Hepatic stellate cell (primary cell): ENCODE results near the gene KLB.
"Not testable (repeated sequence)": the region's sequence is repeated elsewhere in the genome, so short reads cannot be mapped to it uniquely, and the experiment has no call there.

Source experiments
- DNase-seq: peaks from one replicate; pipeline ENCODE4 v3.0.0; 2011; ENCODE audit warnings: low spot score

The KLB gene

DNA sequence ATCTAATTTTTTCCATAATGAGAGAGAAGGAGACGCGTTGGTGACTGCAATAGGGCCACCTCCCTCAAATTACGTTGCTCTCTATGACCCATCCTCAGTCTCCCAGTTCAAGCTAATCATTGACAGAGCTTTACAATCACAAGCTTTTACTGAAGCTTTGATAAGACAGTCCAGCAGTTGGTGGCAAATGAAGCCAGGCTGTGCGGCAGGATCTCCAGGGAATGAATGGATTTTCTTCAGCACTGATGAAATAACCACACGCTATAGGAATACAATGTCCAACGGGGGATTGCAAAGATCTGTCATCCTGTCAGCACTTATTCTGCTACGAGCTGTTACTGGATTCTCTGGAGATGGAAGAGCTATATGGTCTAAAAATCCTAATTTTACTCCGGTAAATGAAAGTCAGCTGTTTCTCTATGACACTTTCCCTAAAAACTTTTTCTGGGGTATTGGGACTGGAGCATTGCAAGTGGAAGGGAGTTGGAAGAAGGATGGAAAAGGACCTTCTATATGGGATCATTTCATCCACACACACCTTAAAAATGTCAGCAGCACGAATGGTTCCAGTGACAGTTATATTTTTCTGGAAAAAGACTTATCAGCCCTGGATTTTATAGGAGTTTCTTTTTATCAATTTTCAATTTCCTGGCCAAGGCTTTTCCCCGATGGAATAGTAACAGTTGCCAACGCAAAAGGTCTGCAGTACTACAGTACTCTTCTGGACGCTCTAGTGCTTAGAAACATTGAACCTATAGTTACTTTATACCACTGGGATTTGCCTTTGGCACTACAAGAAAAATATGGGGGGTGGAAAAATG, at the start of gene KLB:
TSS of gene KLB (plus strand) at position 168 of the 821 bp plus-strand sequence. CDS start at position 188, 20 bp downstream.
- DNase-seq: no peak

- DNase-seq: no peak
These were observed 49.7 kb upstream of the KLB start for GRCh38 chr4:39357002-39357401.

DNA sequence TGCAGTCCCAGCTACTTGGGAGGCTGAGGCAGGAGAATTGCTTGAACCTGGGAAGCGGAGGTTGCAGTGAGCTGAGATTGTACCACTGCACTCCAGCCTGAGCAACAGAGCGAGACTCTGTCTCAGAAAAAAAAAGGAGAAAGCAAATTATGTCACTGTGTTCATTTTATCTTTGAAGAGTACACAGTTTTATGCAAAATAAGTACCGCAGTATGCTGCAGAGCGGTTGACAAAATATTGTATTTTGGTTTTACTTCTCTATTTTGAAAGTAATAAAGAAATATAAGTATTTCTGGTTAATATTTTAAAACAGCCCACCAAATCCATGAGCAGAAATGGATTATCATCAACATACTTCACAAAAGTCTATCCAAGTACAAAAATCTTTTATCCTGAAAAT, 46.1 kb upstream of the KLB start:
- DNase-seq: not testable (repeated sequence)

DNA sequence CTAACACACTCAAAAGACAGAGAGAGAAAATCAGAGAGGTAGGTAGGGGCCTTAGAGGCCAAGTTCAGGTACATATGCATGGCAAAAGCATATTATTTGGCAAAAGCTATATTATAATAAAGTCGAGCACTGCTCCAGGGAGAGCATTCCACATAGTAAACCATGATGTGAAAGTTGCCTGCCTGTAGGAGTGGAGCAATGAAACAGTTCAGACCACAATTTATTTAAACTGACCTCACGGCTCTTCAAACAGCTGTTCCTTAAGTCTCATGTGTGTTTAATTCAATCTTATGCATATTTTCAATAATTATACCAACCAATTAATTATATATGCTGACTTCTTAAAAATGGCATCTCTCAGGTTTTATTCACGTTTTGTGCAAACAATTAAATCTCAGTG, 43.9 kb upstream of the KLB start:
- DNase-seq: no peak

- no peak for DNase-seq
These were observed 42.8 kb upstream of the KLB start for GRCh38 chr4:39363773-39364393.

DNA sequence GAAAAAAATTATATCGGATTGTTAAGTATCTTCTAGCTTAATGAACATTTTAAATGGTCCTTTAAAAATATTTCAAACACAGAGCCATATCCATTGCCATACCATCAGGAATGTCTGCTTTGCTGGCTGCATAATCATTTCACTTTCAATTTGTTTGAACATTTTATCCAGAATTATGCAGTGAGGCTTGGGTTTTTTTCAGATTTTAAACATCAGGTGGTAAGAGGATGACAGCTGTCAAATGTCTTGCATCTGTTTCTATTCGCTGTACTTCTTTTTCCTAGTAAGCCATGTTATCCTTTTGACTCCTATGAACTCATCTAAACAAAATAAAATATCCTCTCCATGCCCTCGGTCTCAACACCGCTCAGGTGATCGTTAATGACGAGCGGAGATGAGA, 41.4 kb upstream of the KLB start:
- no peak for DNase-seq

DNA sequence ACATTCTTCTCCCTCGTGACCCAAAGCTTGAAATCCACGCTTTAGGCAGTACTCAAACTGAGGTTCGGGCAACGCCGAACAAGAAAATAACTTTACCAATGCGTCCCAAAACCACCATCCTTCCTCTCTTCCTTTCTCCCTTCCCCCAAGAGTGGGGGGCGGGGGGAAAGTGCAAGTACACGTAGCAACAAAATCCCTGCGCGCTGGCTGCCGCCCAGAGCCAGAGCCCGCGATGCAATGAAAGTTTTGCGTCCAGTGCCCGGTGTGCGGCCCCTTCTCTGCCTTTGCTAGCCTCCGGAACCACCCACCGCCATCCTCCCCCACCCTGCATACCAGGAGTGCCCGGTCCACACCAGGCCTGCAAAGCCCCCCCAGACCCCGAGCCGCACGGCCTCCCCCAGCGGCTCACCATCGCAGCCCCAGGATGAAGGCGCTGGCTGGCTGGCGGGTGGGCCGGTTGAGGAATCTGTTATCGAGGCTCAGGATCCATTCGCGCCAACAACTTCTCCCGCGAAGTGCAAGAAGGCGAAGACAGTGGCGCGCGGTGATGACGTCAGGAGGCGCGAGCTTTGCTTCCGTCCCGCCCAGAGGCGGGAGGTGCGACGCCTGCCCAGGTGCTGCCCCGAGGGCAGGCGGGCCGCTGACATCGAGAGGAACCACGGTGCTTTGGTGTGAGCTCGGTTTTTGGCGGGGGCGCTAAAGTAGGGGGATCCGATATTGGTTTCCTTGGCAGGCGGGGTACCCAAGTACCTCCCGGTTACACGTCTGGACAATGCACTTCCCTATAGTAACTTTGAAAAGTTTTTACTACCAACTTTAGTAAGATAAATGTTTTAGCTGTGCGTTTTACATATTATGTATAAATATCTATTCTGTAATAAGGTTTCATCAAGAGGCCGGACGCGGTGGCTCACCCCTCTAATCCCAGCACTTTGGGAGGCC, 40.6 kb upstream of the KLB start, which contains the start of gene RFC1:
TSS of gene RFC1 (minus strand) at position 533 of the 942 bp plus-strand sequence. CDS start at position 412, 121 bp downstream.
- DNase-seq: peak; percentile 75

DNA sequence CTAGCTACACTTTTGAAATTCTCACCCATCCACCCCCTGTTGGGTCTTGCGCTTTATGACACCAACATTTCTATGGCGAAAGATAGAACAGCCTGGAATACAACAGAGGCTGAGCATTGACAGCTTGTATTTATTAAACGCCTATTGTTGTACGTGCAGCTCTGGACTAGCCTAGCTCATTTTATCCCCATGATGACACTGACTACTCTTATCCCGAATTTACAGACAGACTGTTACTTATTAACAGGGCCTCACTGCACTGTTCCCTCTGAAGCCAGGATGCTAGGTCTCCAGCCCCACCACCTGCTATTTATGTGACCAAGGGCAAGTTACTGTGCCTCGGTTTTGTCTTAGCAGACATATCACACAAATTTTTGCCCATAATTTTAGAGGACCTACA, 39.6 kb upstream of the KLB start:
- DNase-seq: no peak

GRCh38 chr4:39369301-39369700, 37.4 kb upstream of the KLB start:
- no peak for DNase-seq

GRCh38 chr4:39371209-39371608, 35.5 kb upstream of the KLB start:
- DNase-seq: not testable (repeated sequence)

DNA sequence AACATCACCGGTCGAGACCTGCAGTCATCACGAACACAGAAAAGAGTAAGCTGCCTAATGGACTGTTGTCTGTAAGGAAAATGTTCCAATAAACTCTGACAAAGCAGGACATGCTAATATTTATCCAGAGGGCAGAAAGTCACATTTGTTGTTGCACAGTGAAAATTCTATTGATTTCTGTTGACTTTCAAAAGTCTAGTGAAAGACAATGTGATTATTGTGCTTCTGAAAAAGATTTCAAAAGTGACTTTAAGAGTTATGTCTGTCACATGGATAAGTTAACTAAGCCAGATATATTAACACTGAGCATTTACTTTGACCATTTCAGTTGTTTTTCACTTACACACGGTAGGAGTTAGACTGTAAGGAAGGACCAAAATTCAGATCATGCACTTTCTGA, 31.3 kb upstream of the KLB start:
- no peak for DNase-seq

DNA sequence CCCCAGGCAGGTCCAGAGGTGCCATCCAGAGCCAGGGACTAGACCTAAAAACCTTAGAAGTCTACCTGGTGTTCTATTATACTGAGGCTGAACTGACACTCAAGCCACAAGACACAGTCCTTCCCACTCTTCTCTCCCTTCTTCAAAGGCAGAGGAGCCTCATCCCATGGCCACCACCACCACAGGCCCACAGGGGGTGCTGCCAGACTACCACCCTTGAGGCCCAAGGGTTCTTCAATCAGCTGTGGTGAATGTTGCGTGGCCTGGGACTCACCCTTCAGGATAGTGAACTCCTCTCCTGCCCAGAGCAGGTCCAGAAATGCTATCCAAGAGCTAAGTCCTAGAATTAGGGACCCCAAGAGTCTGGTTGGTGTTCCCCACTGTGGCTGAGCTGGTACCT, 23.0 kb upstream of the KLB start:
- no peak for DNase-seq

- DNase-seq: no peak
These were observed 22.2 kb upstream of the KLB start for GRCh38 chr4:39384563-39384962.

GRCh38 chr4:39390603-39391002, 16.1 kb upstream of the KLB start:
- DNase-seq: no peak

DNA sequence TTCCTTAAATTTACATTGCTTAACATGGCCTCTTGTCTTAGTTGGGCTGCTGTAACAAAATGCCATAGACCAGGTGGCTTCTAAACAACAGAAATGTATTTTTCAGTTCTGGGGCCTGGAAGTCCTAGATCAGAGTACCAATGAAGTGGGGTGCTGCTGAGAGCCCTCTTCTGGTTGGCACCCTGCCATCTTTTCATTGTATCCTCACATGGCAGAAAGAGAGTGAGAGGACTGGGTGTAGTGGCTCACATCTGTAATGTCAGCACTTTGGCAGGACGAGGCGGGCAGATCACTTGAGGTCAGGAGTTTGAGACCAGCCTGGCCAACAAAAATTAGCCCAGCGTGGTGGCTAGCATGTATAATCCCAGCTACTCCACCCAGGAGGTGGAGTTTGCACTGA, 12.0 kb upstream of the KLB start:
- no peak for DNase-seq

GRCh38 chr4:39401640-39402039, 5.1 kb upstream of the KLB start:
- DNase-seq: not testable (repeated sequence)

- DNase-seq: no peak
These were observed 805 bp downstream of the KLB start for GRCh38 chr4:39407584-39407885.

- DNase-seq: no peak
These were observed 3.7 kb downstream of the KLB start for GRCh38 chr4:39410415-39410814.

DNA sequence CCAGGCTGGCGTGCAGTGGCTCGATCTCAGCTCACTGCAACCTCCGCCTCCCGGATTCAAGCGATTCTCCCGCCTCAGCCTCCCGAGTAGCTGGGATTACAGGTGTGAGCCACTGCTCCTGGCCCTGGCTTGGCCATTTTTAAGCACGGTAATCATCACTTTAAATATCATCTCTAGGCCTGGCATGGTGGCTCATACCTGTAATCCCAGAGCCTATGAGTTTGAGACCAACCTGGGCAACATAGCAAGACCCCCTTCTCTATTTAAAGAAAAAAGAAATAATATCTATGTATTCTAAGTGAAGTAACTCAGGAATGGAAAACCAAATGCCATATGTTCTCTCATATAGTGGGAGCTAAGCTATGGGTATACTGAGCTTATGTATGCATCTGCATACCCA, 4.8 kb downstream of the KLB start:
- DNase-seq: not testable (repeated sequence)

GRCh38 chr4:39415678-39416283, 9.1 kb downstream of the KLB start:
- no peak for DNase-seq

DNA sequence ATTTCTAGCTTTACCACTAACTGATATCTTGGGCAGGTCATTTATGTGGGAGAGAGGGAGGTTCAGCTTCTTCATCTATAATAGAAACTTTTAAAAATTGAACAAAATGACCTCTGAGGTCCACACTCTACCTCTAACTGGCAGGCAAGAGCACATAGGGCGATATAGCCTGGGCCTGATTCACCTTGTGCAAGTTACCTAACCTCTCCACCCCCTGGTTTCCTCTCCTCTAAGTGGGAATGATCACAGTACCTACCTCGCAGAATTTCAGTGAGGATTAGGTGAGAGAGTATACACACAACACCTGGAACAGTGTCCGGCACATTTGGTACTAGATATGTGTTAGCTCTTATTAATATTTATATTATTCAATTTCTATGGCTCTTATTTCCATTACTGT, 15.5 kb downstream of the KLB start:
- DNase-seq: no peak

DNA sequence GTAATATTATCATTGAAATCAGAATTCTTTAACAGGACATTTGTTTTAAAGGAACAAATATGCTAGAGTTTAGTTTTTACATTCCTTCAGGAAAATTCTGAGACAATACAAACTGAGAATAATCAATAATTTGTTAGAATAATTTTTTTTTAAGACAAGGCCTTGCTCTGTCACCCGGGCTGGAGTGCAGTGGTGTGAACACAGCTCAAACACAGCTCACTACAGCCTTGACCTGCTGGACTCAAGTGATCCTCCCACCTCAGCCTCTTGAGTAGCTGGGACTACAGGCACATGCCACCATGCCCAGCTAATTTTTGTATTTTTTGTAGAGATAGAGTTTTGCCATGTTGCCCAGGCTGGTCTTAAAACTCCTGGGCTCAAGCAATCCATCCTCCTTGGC, 18.6 kb downstream of the KLB start:
- DNase-seq: not testable (repeated sequence)
